NCI-H510A (cell line): Measurements from ENCODE around the gene JUP.

Experiments
- DNase-seq: peaks from one replicate; lab custom pipeline; 2025; lab: John Stamatoyannopoulos, UW

Gene JUP

DNA sequence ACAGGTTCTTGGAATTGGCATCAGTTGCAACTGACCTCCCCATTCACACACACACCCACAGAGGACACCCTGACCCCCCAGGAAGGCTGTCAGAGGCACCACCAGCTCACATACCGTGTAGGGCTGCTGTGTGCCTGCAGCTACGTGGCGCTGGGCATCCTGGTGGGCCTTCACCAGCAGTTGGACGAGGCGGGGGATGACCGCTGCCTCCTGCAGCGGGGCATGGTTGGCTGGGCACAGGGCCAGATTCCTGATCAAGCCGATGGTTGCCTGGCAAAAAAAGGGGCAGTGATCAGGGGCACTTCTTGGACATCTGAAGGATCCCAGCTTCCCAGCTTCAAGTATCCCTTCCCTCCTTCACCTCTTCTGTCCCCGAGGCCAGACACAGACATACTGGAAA, 27.9 kb downstream of the JUP start:
- DNase-seq = no peak

GRCh38 chr17:41754066-41754465, 32.4 kb downstream of the JUP start:
- DNase-seq = no peak

DNA sequence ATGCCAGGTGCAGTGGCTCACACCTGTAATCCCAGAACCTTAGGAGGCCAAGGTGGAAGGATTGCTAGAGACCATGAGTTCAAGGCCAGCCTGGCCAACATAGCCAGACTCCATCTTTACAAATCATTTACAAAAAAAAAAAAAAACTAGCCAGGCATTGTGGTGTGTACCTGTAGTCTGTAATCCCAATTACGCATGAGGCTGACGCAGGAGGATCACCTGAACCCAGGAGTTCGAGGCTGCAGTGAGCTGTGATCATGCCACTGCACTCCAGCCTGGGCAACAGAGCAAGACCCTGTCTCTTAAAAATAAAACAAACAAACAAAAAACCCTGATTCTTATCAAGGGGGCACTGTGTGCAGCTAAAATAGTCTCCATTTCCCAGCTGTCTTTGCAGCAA, 35.2 kb downstream of the JUP start:
- no peak for DNase-seq

- no peak for DNase-seq
Measured at GRCh38 chr17:41750862-41751261, 35.6 kb downstream of the JUP start.

- no peak for DNase-seq
Measured at GRCh38 chr17:41748275-41748674, 38.2 kb downstream of the JUP start.

DNA sequence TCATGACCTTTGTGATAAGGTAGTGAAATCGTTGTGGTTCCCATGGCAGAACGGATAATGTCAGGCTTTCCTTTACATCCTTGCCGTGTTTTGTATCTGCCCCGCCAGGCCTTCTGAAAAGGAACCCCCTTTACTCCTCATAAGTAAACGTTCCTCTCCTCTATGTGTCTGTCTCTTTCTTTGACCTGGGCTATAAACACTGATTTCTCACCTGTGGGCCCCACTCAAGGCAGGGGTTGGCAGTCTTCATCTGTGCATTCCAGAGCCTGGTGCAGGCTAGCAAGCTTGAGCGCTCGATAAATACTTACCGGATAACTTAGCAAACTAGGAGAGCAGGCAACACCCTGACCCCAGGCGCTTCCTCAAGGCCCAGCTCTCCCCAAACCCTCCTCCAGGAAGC, 44.8 kb downstream of the JUP start:
- no peak for DNase-seq

GRCh38 chr17:41740506-41740905, 46.0 kb downstream of the JUP start:
- DNase-seq = no peak

DNA sequence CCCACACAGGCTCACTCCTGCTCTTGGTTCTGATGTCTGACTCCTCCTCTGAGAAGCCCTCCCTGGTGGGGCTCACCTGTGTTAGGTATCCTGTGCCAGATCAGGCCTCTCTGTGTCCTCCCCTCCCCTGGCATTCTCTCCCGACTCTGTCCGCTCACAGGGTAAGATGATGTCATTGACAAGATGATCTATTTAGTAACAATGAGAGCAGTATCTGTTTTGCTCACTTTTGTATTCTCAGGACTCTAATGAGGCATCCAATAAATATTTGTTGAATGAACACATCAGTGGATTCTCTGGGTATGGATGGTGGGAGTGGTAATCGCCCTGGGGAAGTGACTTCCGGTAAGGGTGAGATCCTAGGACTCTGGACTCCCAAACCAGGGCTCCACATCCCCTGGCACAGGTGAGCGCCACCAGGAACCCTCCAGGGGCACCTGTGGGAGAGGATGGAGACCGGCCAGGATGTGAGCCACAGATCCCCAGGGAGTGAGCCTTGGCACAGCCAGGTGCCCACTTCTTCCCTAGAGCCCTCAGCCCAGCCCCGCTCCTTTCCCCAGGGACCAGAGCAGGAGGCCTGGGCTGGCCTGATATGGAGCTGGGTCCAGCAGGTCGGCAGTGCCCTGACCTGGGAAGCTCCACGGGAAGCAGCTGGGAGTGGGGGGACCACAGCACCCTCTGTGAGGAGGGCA, 46.7 kb downstream of the JUP start:
- no peak for DNase-seq

- DNase-seq = no peak
Measured at GRCh38 chr17:41738801-41739112, 47.8 kb downstream of the JUP start.

DNA sequence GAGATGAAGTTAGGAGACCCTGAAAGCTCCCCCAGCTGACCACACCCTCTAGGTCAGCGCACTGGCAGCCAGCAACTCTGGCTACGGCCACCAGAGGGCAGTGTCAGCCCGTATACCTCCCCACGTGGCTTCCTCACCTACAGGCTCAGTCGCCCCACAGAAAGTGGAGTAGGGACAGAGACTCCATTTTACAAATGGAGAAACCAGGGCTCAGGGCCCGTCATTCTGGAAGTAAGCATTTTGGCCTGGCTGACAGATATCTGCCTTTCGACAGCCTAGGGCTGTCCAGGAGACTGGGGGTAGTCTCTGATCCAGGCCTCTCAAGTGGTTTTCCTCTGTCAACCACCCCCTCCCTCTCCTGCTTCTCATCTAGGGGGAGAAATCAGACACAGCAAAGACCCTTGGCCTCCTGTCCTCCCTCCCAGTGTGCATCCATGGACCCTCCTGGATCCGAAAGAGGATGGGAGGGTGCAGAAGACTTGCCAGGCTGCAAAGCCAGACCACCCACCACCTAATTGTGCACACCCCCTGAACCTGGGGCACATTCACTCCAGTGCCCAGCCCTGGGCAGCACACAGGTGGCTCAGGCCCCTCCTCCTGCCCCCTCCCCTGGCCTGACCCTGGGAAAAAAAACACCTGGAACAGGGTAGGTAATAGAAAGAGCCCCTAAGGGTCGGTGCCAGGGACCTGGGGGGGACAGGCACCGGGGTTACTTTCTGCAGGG, 48.3 kb downstream of the JUP start:
- DNase-seq = peak; percentile 80

DNA sequence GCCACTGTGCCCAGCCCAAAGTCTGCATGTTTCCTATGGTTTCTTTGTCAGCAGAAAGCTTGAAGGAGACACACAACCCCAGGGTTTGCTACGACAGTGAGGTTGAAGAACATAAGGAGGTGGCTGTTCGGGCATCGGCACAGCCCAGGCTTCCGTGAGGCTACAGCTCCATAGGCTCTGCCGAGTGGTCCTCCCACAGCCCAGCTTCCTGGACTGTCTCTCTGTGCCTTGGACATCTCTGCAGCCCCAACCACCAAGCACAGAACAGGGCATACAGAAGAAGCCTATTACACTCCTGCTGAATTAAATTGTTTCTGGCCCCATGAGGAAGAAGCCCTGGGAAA, 48.9 kb downstream of the JUP start:
- DNase-seq = no peak

- DNase-seq = no peak
Measured at GRCh38 chr17:41736983-41737679, 49.4 kb downstream of the JUP start.

DNA sequence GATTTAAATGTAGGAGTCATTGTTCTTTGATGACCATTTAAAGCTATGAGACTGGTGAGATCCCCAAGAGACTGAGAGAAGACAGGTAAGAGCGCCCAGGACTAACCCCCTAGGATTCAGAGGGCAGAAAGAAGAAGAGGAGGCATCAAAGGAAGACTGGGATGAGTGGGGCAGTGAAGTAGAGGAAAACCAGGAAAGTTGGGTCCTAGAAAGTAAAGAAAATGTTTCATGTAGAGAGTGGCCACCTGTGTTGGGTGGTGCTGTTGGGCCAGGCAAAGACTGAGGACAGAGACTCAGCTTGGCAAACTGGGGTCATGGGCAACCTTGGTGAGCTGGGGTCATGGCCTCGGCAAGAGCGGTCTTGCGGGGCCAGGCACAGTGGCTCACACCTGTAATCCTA, 50.8 kb downstream of the JUP start:
- no peak for DNase-seq

- DNase-seq = no peak
Measured at GRCh38 chr17:41734949-41735313, 51.6 kb downstream of the JUP start.

DNA sequence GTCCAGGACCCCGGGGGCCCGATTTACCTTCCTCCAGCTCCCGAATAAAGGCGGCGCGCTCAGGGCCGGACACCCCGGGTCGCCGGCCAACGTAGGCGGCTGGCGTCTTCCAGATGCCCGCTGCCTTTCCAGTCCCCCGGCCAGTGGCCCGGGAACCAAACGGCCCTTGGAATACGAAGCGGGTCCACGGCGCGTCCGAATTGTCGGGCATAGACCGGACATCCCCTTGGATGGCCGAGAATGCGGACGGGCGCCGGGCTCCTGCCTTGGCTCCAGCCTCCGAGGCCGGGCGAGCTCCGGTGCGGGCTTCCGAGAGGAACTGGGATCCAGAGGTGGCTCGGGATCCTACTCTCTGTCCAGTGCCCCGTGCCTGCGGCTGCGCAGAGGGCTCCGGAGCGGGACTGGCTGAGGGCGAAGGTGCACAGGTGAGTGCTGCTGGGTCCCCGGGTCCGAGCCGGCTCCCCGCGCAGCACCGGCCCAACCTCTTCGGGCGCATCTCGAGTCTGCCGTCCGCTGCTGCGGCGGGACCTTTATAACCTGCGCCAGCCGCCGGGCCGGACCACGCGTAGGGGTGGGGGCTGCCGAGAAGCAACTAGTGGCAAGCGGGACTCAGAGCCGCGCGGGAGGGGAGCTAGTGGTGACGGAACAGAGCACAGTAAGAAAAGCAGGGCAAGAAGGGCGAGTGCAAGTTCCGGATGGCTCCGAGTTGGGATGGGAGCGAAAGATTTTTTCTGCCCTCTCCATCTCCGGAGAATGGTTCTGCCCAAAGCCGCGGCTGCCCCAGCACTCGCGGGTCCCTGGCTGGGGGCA, 52.2 kb downstream of the JUP start, which contains the start of gene HAP1:
HAP1 (minus strand) TSS at position 505 of the 810 bp plus-strand sequence; CDS start at position 496, 9 bp downstream.
- DNase-seq = no peak

GRCh38 chr17:41733348-41734138, 53.0 kb downstream of the JUP start:
- no peak for DNase-seq

DNA sequence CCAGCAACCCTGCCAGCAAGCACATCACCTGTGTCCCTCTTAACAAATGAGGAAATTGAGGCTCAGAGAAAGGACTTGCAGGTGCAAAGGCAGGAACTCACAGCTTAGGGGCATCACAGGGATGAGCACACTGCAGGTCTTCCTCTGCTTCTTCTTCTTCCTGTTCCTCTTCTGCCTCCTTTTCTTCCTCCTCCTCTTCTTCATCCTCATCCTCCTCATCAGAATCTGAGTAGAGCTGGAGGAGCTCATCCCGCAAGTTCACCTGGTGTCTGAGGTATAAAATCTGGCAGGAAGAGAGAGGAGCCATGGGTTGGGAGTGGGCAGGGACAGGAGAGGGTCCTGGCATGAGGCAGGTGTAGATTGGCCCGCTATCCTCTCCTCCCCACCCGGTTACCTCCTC, 54.7 kb downstream of the JUP start:
- no peak for DNase-seq

DNA sequence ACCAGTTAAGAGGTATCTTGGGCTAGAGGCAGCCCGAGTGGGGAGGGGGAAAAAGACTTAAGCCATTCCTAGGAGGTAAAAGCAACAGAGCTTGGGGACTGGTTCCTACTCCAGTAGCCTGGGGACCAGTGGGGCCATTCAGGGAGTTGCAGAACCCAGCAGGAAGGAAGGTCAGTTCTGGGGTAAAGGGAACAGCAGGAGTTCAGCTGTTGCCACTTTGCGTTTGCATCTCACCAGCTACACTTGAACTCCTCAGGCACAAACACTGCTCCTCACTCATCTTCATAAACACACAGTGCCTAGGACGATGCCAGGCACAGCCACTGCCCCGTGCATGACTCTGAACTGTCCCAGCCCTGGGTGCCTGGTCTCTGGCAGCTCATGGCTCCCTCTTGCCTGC, 56.0 kb downstream of the JUP start:
- DNase-seq = no peak

DNA sequence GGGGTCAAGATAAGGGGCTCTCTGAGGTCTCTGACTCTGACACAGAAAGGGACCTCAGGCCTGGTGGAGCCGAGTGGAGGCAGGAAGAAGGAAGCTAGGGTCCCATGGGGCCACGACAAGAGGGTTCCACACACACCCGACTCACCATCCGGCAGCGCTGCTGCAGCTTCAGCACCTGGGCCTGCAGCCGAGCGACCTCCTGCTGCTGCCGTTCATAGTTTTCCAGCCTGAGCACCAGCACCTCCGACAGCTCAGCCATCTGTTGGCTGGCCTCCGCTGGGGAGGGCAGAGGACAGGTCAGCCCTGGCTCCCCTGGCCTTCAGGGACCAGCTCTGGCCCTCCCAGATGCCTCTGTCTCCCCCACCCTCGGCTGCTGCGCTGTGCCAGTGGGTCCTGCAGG, 58.5 kb downstream of the JUP start:
- DNase-seq = no peak

GRCh38 chr17:41725134-41725533, 61.4 kb downstream of the JUP start:
- DNase-seq = no peak

GRCh38 chr17:41724476-41725050, 61.9 kb downstream of the JUP start:
- DNase-seq = peak; percentile 71
